Ishikawa (cell line): ENCODE results near the gene ZFP69.

ENCODE experiments used
- CREB1 ChIP-seq: IDR thresholded peaks from 2 replicates; pipeline ENCODE4 v1.6.1; 2012; ENCODE audit warnings: low read depth
- EP300 ChIP-seq: IDR thresholded peaks from 2 replicates; pipeline ENCODE4 v1.6.1; 2012; ENCODE audit warnings: borderline replicate concordance
- FOXM1 ChIP-seq: IDR thresholded peaks from 2 replicates; pipeline ENCODE4 v1.6.1; 2012; ENCODE audit warnings: low read depth, borderline replicate concordance
- NFIC ChIP-seq: IDR thresholded peaks from 2 replicates; pipeline ENCODE4 v1.6.1; 2012
- RAD21 ChIP-seq: IDR thresholded peaks from 2 replicates; pipeline ENCODE4 v1.6.1; 2012; ENCODE audit warnings: low read depth
- ZBTB7A ChIP-seq: IDR thresholded peaks from 2 replicates; pipeline ENCODE4 v1.6.1; 2012; ENCODE audit warnings: low read depth

- TF ChIP-seq EP300 (no peak), CREB1 (no peak), ZBTB7A (no peak), FOXM1 (no peak), RAD21 (no peak), NFIC (no peak)
Measured at GRCh38 chr1:40454873-40455272, 22.2 kb upstream of the ZFP69 start.
